ENCODE results near the gene FLNA.
A peak's percentile ranks its signal among the peaks of the same experiment; 100 is the strongest.

FLNA gene

GRCh38 chrX:154325541-154325940, 48.9 kb downstream of the FLNA start:
- no peak for TF ChIP-seq CTCF (IDR thresholded peaks at IDR 0.05; ENCODE audit: insufficient read depth, low read depth, low read length, missing control alignments)
- no peak for DNase-seq (ENCODE audit: low read depth)
- no peak overlapping the region for H3K4me3 ChIP-seq (ENCODE audit: low read depth, low read length)

GRCh38 chrX:154323537-154323936, 50.9 kb downstream of the FLNA start:
- no peak for TF ChIP-seq CTCF (IDR thresholded peaks at IDR 0.05; ENCODE audit: insufficient read depth, low read depth, low read length, missing control alignments)
- H3K4me3 ChIP-seq (ENCODE audit: low read depth, low read length) = no peak overlapping the region
- DNase-seq (ENCODE audit: low read depth) = no peak

- no peak for DNase-seq (ENCODE audit: low read depth)
- no peak overlapping the region for H3K4me3 ChIP-seq (ENCODE audit: low read depth, low read length)
- no peak for TF ChIP-seq CTCF (IDR thresholded peaks at IDR 0.05; ENCODE audit: insufficient read depth, low read depth, low read length, missing control alignments)
These were observed 51.5 kb downstream of the FLNA start for GRCh38 chrX:154322890-154323289.

- TF ChIP-seq CTCF (IDR thresholded peaks at IDR 0.05; ENCODE audit: insufficient read depth, low read depth, low read length, missing control alignments) = no peak
- DNase-seq (ENCODE audit: low read depth) = no peak
- H3K4me3 ChIP-seq (ENCODE audit: low read depth, low read length) = no peak overlapping the region
These were observed 52.8 kb downstream of the FLNA start for GRCh38 chrX:154321594-154321993.

GRCh38 chrX:154321152-154321551, 53.3 kb downstream of the FLNA start:
- no peak overlapping the region for H3K4me3 ChIP-seq (ENCODE audit: low read depth, low read length)
- no peak for TF ChIP-seq CTCF (IDR thresholded peaks at IDR 0.05; ENCODE audit: insufficient read depth, low read depth, low read length, missing control alignments)
- DNase-seq (ENCODE audit: low read depth) = peak; percentile 16

GRCh38 chrX:154320406-154320805, 54.0 kb downstream of the FLNA start:
- H3K4me3 ChIP-seq (ENCODE audit: low read depth, low read length) = no peak overlapping the region
- no peak for DNase-seq (ENCODE audit: low read depth)
- no peak for TF ChIP-seq CTCF (IDR thresholded peaks at IDR 0.05; ENCODE audit: insufficient read depth, low read depth, low read length, missing control alignments)

- no peak overlapping the region for H3K4me3 ChIP-seq (ENCODE audit: low read depth, low read length)
- DNase-seq (ENCODE audit: low read depth) = no peak
- peak; percentile 33 for TF ChIP-seq CTCF (IDR thresholded peaks at IDR 0.05; ENCODE audit: insufficient read depth, low read depth, low read length, missing control alignments)
These were observed 56.9 kb downstream of the FLNA start for GRCh38 chrX:154317391-154317995.

Measured in GM12865 (cell line).